ENCODE results near the gene PRR4.

- no peak for TF ChIP-seq POLR2A (IDR thresholded peaks at IDR 0.05; ENCODE audit: low read depth, low read length)
- no peak for TF ChIP-seq CTCF (IDR thresholded peaks at IDR 0.05; ENCODE audit: extremely low read depth in 1 of 2, insufficient read depth in 1 of 2, low read depth in 1 of 2, low read length in 2 of 2)
- no peak for TF ChIP-seq POLR2AphosphoS5 (IDR thresholded peaks at IDR 0.05; ENCODE audit: insufficient read depth, low read depth, low read length)
- TF ChIP-seq MYC (IDR thresholded peaks at IDR 0.05; ENCODE audit: low read depth, low read length), result no peak
- TF ChIP-seq JUN (IDR thresholded peaks at IDR 0.05; ENCODE audit: borderline replicate concordance, insufficient read depth, insufficient read length, low read depth), result no peak
These were observed 42.7 kb upstream of the PRR4 start for GRCh38 chr12:10891937-10892336.

Data from endothelial cell of umbilical vein (primary cell).